ENCODE measurements around the gene USP40.

The USP40 gene

DNA sequence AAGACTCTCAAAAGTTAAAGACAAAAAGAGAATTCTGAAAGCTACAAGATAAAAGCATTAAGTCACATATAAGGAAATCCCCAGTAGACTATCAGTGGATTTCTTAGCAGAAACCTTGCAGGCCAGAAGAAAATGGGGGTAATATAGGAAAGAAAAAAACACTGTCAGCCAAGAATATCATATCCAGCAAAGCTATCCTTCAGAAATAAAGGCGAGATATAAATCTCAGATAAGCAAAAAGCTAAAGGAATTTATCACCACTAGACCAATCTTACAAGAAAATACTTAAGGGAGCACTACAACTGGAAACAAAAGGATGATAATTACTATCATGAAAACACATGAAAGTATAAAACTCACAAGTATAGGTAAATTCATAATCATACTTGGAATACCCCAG is 63.1 kb downstream of the USP40 start:
- TF ChIP-seq, protein P1, sequence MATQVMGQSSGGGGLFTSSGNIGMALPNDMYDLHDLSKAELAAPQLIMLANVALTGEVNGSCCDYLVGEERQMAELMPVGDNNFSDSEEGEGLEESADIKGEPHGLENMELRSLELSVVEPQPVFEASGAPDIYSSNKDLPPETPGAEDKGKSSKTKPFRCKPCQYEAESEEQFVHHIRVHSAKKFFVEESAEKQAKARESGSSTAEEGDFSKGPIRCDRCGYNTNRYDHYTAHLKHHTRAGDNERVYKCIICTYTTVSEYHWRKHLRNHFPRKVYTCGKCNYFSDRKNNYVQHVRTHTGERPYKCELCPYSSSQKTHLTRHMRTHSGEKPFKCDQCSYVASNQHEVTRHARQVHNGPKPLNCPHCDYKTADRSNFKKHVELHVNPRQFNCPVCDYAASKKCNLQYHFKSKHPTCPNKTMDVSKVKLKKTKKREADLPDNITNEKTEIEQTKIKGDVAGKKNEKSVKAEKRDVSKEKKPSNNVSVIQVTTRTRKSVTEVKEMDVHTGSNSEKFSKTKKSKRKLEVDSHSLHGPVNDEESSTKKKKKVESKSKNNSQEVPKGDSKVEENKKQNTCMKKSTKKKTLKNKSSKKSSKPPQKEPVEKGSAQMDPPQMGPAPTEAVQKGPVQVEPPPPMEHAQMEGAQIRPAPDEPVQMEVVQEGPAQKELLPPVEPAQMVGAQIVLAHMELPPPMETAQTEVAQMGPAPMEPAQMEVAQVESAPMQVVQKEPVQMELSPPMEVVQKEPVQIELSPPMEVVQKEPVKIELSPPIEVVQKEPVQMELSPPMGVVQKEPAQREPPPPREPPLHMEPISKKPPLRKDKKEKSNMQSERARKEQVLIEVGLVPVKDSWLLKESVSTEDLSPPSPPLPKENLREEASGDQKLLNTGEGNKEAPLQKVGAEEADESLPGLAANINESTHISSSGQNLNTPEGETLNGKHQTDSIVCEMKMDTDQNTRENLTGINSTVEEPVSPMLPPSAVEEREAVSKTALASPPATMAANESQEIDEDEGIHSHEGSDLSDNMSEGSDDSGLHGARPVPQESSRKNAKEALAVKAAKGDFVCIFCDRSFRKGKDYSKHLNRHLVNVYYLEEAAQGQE (IDR thresholded peaks at IDR 0.05; ENCODE audit: insufficient read depth in 1 of 2, low read depth in 2 of 2, low read length in 2 of 2), result no peak
- TF ChIP-seq SIN3A (IDR thresholded peaks at IDR 0.05; ENCODE audit: borderline replicate concordance, insufficient read depth, low read length) (no peak), FOXP2 (optimal IDR thresholded peaks at IDR 0.05; ENCODE audit: borderline replicate concordance, extremely low read depth, extremely low read length, insufficient read depth) (no peak), TAF1 (IDR thresholded peaks at IDR 0.05; ENCODE audit: borderline replicate concordance, insufficient read depth, low read length) (no peak), POLR2AphosphoS5 (IDR thresholded peaks at IDR 0.05; ENCODE audit: low read depth, low read length) (no peak)

DNA sequence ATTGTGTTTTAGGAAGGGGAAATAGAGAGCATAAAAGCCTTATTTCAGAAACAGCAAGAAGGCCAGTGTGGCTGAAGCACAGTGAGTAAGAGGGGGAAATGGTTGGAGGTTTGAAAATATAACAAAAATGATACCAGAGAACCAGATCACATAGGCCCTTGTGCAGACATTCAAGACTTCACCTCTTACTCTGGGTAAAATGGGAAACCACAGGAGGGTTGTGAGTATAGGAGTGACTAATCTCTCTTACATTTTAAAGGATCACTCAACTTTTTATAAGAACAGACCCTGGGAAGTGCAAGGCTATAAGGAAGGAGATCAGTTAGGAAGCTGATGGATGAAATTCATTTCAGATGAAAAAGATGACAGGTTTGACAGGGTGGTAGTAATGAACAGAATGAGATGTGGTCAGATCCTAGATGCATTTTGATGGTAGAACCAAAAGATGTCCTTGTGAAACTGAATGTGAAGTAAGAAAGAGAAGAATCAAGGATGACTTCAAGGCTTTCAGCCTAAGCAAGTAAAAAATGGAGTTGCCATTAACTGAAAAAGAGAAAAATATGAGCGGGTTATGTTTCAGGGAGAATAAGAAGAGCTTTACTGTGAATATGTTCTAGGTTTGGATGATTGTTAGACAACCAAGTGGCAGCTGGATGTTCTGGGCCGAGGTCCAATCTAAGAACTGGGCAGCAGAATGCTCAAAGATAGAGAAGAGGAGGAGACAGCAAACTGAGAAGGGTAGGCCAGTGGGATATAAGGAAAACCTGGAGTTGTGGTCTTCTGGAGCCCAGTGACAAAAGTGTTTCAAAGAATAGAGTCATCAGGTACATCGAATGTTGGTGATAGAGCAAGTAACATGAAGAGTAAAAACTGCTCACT is 65.1 kb downstream of the USP40 start:
- TF ChIP-seq SIN3A (IDR thresholded peaks at IDR 0.05; ENCODE audit: borderline replicate concordance, insufficient read depth, low read length) (no peak), POLR2AphosphoS5 (IDR thresholded peaks at IDR 0.05; ENCODE audit: low read depth, low read length) (no peak), FOXP2 (optimal IDR thresholded peaks at IDR 0.05; ENCODE audit: borderline replicate concordance, extremely low read depth, extremely low read length, insufficient read depth) (no peak), TAF1 (IDR thresholded peaks at IDR 0.05; ENCODE audit: borderline replicate concordance, insufficient read depth, low read length) (no peak)
- TF ChIP-seq, protein P1 (IDR thresholded peaks at IDR 0.05; ENCODE audit: insufficient read depth in 1 of 2, low read depth in 2 of 2, low read length in 2 of 2), result no peak

DNA sequence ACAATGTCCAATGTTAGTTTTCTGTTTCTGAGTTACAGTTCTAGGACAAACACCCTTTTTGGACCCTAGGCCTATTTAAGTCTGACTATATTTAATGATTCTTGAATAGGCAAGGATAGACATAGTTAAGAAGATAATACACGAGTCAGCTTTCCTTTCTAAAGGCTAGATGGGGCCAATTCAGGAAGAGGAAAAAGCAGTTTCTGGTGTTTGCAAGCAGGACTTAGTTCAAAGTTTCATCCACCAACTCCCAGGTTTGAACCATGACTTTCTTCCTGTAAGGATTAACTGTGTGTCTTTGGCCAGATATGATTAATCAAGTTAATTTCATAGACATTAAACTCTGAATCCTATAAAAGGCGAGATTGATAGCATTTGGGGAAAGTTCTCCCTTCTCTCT is 66.7 kb downstream of the USP40 start:
- no peak for TF ChIP-seq POLR2AphosphoS5 (IDR thresholded peaks at IDR 0.05; ENCODE audit: low read depth, low read length)
- TF ChIP-seq, protein P1 (IDR thresholded peaks at IDR 0.05; ENCODE audit: insufficient read depth in 1 of 2, low read depth in 2 of 2, low read length in 2 of 2), result no peak

DNA sequence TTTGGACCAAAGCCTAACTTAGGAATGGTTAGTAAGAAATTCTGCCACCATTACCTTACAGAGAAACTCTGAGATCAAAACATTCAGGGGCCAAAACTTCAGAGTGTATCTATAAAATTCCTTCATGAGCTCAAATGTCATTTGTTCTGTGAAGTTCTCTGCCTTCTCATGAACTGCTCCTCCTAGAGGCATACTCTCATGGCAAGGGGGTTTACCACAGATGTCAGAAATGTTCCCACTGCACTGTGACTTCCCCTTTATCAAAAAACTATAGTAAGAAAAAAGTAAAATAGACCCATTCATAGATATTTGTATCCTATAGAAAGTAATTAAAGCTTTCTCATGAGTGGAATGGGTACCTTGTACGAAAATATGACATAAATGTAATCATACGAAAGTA is 68.5 kb downstream of the USP40 start:
- no peak for TF ChIP-seq TAF1 (IDR thresholded peaks at IDR 0.05; ENCODE audit: borderline replicate concordance, insufficient read depth, low read length)
- TF ChIP-seq, protein P1 (IDR thresholded peaks at IDR 0.05; ENCODE audit: insufficient read depth in 1 of 2, low read depth in 2 of 2, low read length in 2 of 2), result no peak
- TF ChIP-seq POLR2AphosphoS5 (IDR thresholded peaks at IDR 0.05; ENCODE audit: low read depth, low read length), result no peak
- TF ChIP-seq SIN3A (IDR thresholded peaks at IDR 0.05; ENCODE audit: borderline replicate concordance, insufficient read depth, low read length), result no peak
- TF ChIP-seq FOXP2 (optimal IDR thresholded peaks at IDR 0.05; ENCODE audit: borderline replicate concordance, extremely low read depth, extremely low read length, insufficient read depth), result no peak

Measured in PFSK-1 (cell line).